OCI-M1 (cell line): Measurements from ENCODE around the gene GNAI1.
A peak's percentile ranks its signal among the peaks of the same experiment; 100 is the strongest.

Experiments
- DNase-seq: peaks from one replicate; lab custom pipeline; 2025; lab: John Stamatoyannopoulos, UW

Gene GNAI1

GRCh38 chr7:80253237-80253636, 118.6 kb downstream of the GNAI1 start:
- no peak for DNase-seq

GRCh38 chr7:80253653-80254052, 119.0 kb downstream of the GNAI1 start:
- no peak for DNase-seq

GRCh38 chr7:80255656-80256055, 121.0 kb downstream of the GNAI1 start:
- DNase-seq, result no peak

GRCh38 chr7:80257756-80258155, 123.1 kb downstream of the GNAI1 start:
- no peak for DNase-seq

- DNase-seq, result no peak
Measured at GRCh38 chr7:80260606-80261005, 126.0 kb downstream of the GNAI1 start.

- no peak for DNase-seq
Measured at GRCh38 chr7:80263333-80263732, 128.7 kb downstream of the GNAI1 start.

GRCh38 chr7:80263821-80264220, 129.2 kb downstream of the GNAI1 start:
- DNase-seq, result no peak

GRCh38 chr7:80264769-80265495, 130.3 kb downstream of the GNAI1 start:
- no peak for DNase-seq

GRCh38 chr7:80272560-80273239, 138.1 kb downstream of the GNAI1 start:
- DNase-seq, result no peak

GRCh38 chr7:80273327-80273726, 138.7 kb downstream of the GNAI1 start:
- no peak for DNase-seq

- DNase-seq, result peak; percentile 52
Measured at GRCh38 chr7:80275192-80275605, 140.6 kb downstream of the GNAI1 start.
